GM12878 (cell line): ENCODE measurements around the gene TMEM14A. TPM values are rescaled to one million over a fixed set of nuclear protein-coding genes. Genes with fewer than 3 reads are reported as not detected.

ENCODE experiments used
- ATAC-seq: fragments of 200-7000 bp; cut with Tn5 transposase; 3 replicates; pipeline ENCODE4 v1.9.1; 2020; ENCODE audit warnings: mild to moderate bottlenecking, moderate library complexity
- BruUV-seq: library from RNA; stranded (reverse); fragments of 400-500 nt; replicated peaks from 2 replicates; lab custom pipeline; 2021; lab: Mats Ljungman, UMichigan
- CTCF ChIA-PET: fragments of 300-600 bp; sonication (Branson Sonifier 250); formaldehyde crosslinking; extraction: SDS; loops from one replicate; lab custom pipeline; 2021; ENCODE audit warnings: inconsistent platforms; lab: Yijun Ruan, JAX
- POLR2A ChIA-PET: fragments of 350-600 bp; formaldehyde crosslinking; extraction: SDS; loops from one replicate; lab custom pipeline; 2021; ENCODE audit warnings: inconsistent platforms; lab: Charles Lee
- RAD21 ChIA-PET: fragments of 300-600 bp; sonication (Branson Sonifier 250); formaldehyde crosslinking; loops from one replicate; lab custom pipeline; 2023; ENCODE audit warnings: antibody characterized with exemption; ENCODE audit not compliant: unreplicated experiment; lab: Charles Lee
- SMC1A ChIA-PET: fragments of 300-600 bp; sonication (Branson Sonifier 250); formaldehyde crosslinking; loops from one replicate; lab custom pipeline; 2023; ENCODE audit not compliant: unreplicated experiment, uncharacterized antibody; lab: Charles Lee
- DNase-seq: peaks from one replicate; pipeline ENCODE4 v3.0.0-alpha.2; 2011; ENCODE audit warnings: low read depth, low spot score
- FAIRE-seq: peaks from 3 replicates; lab custom pipeline; 2011; peaks lifted over from hg19 to GRCh38; lab: Jason Lieb, UNC
- H2AFZ ChIP-seq: 2 replicates; pipeline ENCODE4 v1.6.0; 2011; ENCODE audit warnings: low read depth, low read length, control low read depth; ENCODE audit not compliant: control insufficient read depth
- H3K27ac ChIP-seq: 2 replicates; pipeline ENCODE4 v1.5.1; 2011; ENCODE audit warnings: control low read depth; ENCODE audit not compliant: control insufficient read depth, insufficient read depth
- H3K27me3 ChIP-seq, 2 experiments: replicated peaks in 1 of 2; 2 replicates each; pipeline versions ENCODE4 v1.6.0 to v1.6.1; 2011; ENCODE audit warnings: low read length in 1 of 2; ENCODE audit not compliant: control insufficient read depth in 2 of 2, insufficient read depth in 2 of 2
- H3K36me3 ChIP-seq, 2 experiments: 2 replicates each; pipeline ENCODE4 v1.5.1; 2011; ENCODE audit warnings: low read length in 1 of 2; ENCODE audit not compliant: control insufficient read depth in 2 of 2, insufficient read depth in 2 of 2
- H3K4me1 ChIP-seq: 2 replicates; pipeline ENCODE4 v1.6.1; 2011; ENCODE audit warnings: mild to moderate bottlenecking, low read length, moderate library complexity, mixed read lengths; ENCODE audit not compliant: control insufficient read depth, insufficient read depth
- H3K4me2 ChIP-seq: 2 replicates; pipeline ENCODE4 v1.6.0; 2011; ENCODE audit warnings: control low read depth; ENCODE audit not compliant: control insufficient read depth, insufficient read depth
- H3K4me3 ChIP-seq: fragments of 200-600 bp; sonication (generic); 2 replicates; pipeline ENCODE4 v1.5.1; 2016
- H3K79me2 ChIP-seq: 2 replicates; pipeline ENCODE4 v1.6.0; 2011; ENCODE audit warnings: low read length; ENCODE audit not compliant: control insufficient read depth, insufficient read depth
- H3K9ac ChIP-seq: 2 replicates; pipeline ENCODE4 v1.8.0; 2011; ENCODE audit warnings: low read length, control low read depth, mixed read lengths; ENCODE audit not compliant: control insufficient read depth, insufficient read depth
- H3K9me3 ChIP-seq: replicated peaks from 3 replicates; pipeline ENCODE4 v1.5.1; 2011; ENCODE audit warnings: mild to moderate bottlenecking, low read length; ENCODE audit not compliant: control insufficient read depth, insufficient read depth
- H4K20me1 ChIP-seq: 2 replicates; pipeline ENCODE4 v1.6.0; 2011; ENCODE audit not compliant: control insufficient read depth, insufficient read depth
- BCL11A ChIP-seq: IDR thresholded peaks from 2 replicates; pipeline ENCODE4 v1.6.1; 2011; ENCODE audit warnings: low read depth, low read length
- BRCA1 ChIP-seq: IDR thresholded peaks from 2 replicates; pipeline ENCODE4 v1.6.1; 2011; ENCODE audit warnings: low read depth, low read length, improper control_type of control experiment
- DPF2 ChIP-seq: fragments of 450-650 bp; IDR thresholded peaks from 2 replicates; pipeline ENCODE4 v1.6.1; 2017; ENCODE audit warnings: mild to moderate bottlenecking
- EED ChIP-seq: sonication (generic); IDR thresholded peaks from 2 replicates; pipeline ENCODE4 v1.6.1; 2016; ENCODE audit warnings: antibody characterized with exemption, low read depth
- EZH2 ChIP-seq: IDR thresholded peaks from 2 replicates; pipeline ENCODE4 v1.6.1; 2012; ENCODE audit warnings: low read depth, mild to moderate bottlenecking, control low read depth, inconsistent platforms, low read length, borderline replicate concordance; ENCODE audit not compliant: control insufficient read depth
- HDAC2 ChIP-seq: fragments of 200-600 bp; sonication (generic); IDR thresholded peaks from 2 replicates; pipeline ENCODE4 v1.6.1; 2017
- IKZF2 ChIP-seq, 2 experiments: fragments of 450-650 bp; IDR thresholded peaks; 2 replicates each; pipeline ENCODE4 v1.6.1; 2017; ENCODE audit warnings: mild to moderate bottlenecking in 2 of 2, moderate library complexity in 2 of 2
- JUNB ChIP-seq: IDR thresholded peaks from 2 replicates; pipeline ENCODE4 v1.6.1; 2016; ENCODE audit warnings: antibody characterized with exemption, mild to moderate bottlenecking
- MTA2 ChIP-seq: fragments of 450-650 bp; IDR thresholded peaks from 2 replicates; pipeline ENCODE4 v1.6.1; 2016; ENCODE audit warnings: low read depth, mild to moderate bottlenecking, moderate library complexity
- NR2C2 ChIP-seq: IDR thresholded peaks from 2 replicates; pipeline ENCODE4 v1.6.1; 2011; ENCODE audit warnings: borderline replicate concordance, low read depth; ENCODE audit not compliant: control insufficient read depth, insufficient read length
- POU2F2 ChIP-seq: IDR thresholded peaks from 3 replicates; pipeline ENCODE4 v1.6.1; 2011; ENCODE audit warnings: low read depth, mild to moderate bottlenecking, low read length, borderline replicate concordance
- REST ChIP-seq: IDR thresholded peaks from 2 replicates; pipeline ENCODE4 v1.6.1; 2012; ENCODE audit warnings: mild to moderate bottlenecking, low read depth, low read length
- RUNX3 ChIP-seq: IDR thresholded peaks from 2 replicates; pipeline ENCODE4 v1.6.1; 2012; ENCODE audit warnings: low read length, inconsistent platforms
- SREBF2 ChIP-seq: IDR thresholded peaks from 2 replicates; pipeline ENCODE4 v1.6.1; 2012; ENCODE audit warnings: mild to moderate bottlenecking, low read length
- TCF12 ChIP-seq: IDR thresholded peaks from 2 replicates; pipeline ENCODE4 v1.6.1; 2011; ENCODE audit warnings: low read depth, mild to moderate bottlenecking, low read length
- ZBTB11 ChIP-seq: fragments of 450-650 bp; formaldehyde crosslinking; IDR thresholded peaks from 2 replicates; pipeline ENCODE4 v1.5.0; 2022; ENCODE audit warnings: mild to moderate bottlenecking, missing genetic modification characterization
- WGBS: methylation state at CpG from one replicate; pipeline ENCODE4 v1.1.6; 2016; ENCODE audit warnings: low lambda C conversion rate; ENCODE audit not compliant: insufficient replicate concordance, insufficient coverage; ENCODE audit errors: missing lambda C conversion rate; 5-methylcytosine and 5-hydroxymethylcytosine counted together
- in situ Hi-C: fragments of 300-500 bp; cut with MboI; formaldehyde crosslinking; loops from 9 replicates; pipeline ENCODE4 v1.14.3; 2018; ENCODE audit warnings: mixed read lengths
- intact Hi-C: fragments of 100-400 bp; cut with micrococcal nuclease; formaldehyde crosslinking; loops from one replicate; pipeline ENCODE4 v1.14.2; 2022; ENCODE audit not compliant: unreplicated experiment
- polyA plus RNA-seq, 11 experiments: library from polyadenylated mRNA; depleted of rRNA in 4 of 11; unstranded in 6 of 11; stranded (reverse) in 5 of 11; fragments of >200 nt; fragmentation: Nextera tagmentation in 4 of 11; fragmentation: Illumina TruSeq in 1 of 11; extraction: Ambion mirVana in 4 of 11; extraction: Trizol in 1 of 11; gene quantifications; 1 replicate in 1 of 11; 2 replicates in 10 of 11; pipeline versions ENCODE4 v1.2.1 to v1.2.3, GENCODE V29; 2011 to 2016; ENCODE audit warnings: inconsistent platforms in 2 of 11, missing spikeins in 2 of 11, low read depth in 1 of 11
- total RNA-seq, 4 experiments: library from RNA; depleted of rRNA in 3 of 4; stranded (reverse); fragments of >200 nt in 3 of 4; fragmentation: Illumina TruSeq in 1 of 4; extraction: Trizol in 1 of 4; gene quantifications; 2 replicates each; pipeline versions ENCODE4 v1.2.1 to v1.2.3, GENCODE V29; 2013 to 2021
- TF ChIP-seq, protein P1 (sequence below): fragments of 450-650 bp; IDR thresholded peaks from 2 replicates; pipeline ENCODE4 v1.6.1; 2017; ENCODE audit warnings: low read depth, mild to moderate bottlenecking, moderate library complexity

The TMEM14A gene
- total and polyA plus RNA-seq, 10 of the 15 experiments (the other 5 are each of a cell fraction or from before 2014, with no cell fraction given): 15.6 to 143 (median 33.1) TPM

DNA sequence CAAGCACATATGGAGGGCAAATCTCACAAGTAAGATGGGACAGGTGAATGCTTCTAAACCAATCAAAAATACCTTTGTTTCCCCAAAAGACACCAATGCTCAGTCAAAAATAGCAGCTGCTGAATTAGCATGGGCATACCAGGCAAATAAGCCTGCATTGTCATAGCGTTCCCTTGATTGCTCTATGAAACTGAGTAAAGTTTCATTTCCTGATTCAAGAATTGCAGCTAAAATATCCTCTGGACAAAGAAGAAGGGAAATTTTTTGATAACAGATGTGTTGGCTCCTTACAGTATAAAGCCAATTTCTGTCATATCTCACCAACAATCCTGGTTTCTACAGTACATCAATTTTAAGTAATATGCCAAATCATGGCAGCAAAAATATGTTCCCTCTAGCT lies 3.3 kb upstream of the TMEM14A start:
- no TSS peak for BruUV-seq
- RAD21 ChIA-PET: interaction anchor here (0.6 to 2.1 kb wide), 7 partner anchors 16 to 382 kb away, joined by 3 to 5 read pairs (median 5); partner anchors contain the start of gene MCM3
- FAIRE-seq (no peak), ATAC-seq (peak; percentile 11), DNase-seq (peak; percentile 45)
- 0% methylated on average over 1 of the region's 1 CpG for WGBS
- H4K20me1 ChIP-seq: no peaks in the 10 kb centered on the region
- peaks cover 28% of the 10 kb centered on the region for H3K4me1 ChIP-seq
- SMC1A ChIA-PET: interaction anchor here (0.7 to 1.3 kb wide), 10 partner anchors 13 to 383 kb away, joined by 3 to 6 read pairs (median 3); partner anchors contain the start of gene MCM3
- no peak overlapping the region for H2AFZ ChIP-seq
- in situ Hi-C loops: loop anchor here (10.0 kb wide), 1 partner anchor 503 kb away; no protein-coding TSS in a partner anchor
- H3K9ac ChIP-seq: no peak overlapping the region
- POLR2A ChIA-PET: no interaction called here
- peaks cover 10% of the 10 kb centered on the region for H3K79me2 ChIP-seq
- peak overlapping the region; percentile 62 for H3K4me2 ChIP-seq
- intact Hi-C loops: no loop called here
- H3K36me3 ChIP-seq: no peaks in the 10 kb centered on the region
- H3K27me3 ChIP-seq: no peaks in the 10 kb centered on the region
- H3K9me3 ChIP-seq: no peaks in the 10 kb centered on the region
- CTCF ChIA-PET: interaction anchor here (0.6 to 2.1 kb wide), 10 partner anchors 14 to 488 kb away, joined by 3 to 7 read pairs (median 4); partner anchors contain the start of genes EFHC1 and MCM3
- no peak overlapping the region; the same call in 1 of the 2 replicates for H3K27ac ChIP-seq
- peak overlapping the region; percentile 73; the same call in 1 of the 2 replicates for H3K4me3 ChIP-seq
- TF ChIP-seq BRCA1 (no peak), ZBTB11 (no peak), HDAC2 (no peak), RUNX3 (peak; percentile 17; the same call in 1 of the 2 replicates), NR2C2 (no peak), IKZF2 (IDR thresholded peaks at IDR 0.05) (peak; percentile 61 to 70; a peak in 3 of 4 replicates), POU2F2 (peak; percentile 54; the same call in 1 of the 3 replicates), EED (0 out of 2 replicates have a peak, but pooled peaks have one; percentile 24), EZH2 (no peak), DPF2 (peak; percentile 67), BCL11A (0 out of 2 replicates have a peak, but pooled peaks have one; percentile 31), MTA2 (peak; percentile 61), REST (no peak), SREBF2 (no peak), TCF12 (0 out of 2 replicates have a peak, but pooled peaks have one; percentile 29), JUNB (peak; percentile 50; the same call in 1 of the 2 replicates)
- TF ChIP-seq, protein P1, sequence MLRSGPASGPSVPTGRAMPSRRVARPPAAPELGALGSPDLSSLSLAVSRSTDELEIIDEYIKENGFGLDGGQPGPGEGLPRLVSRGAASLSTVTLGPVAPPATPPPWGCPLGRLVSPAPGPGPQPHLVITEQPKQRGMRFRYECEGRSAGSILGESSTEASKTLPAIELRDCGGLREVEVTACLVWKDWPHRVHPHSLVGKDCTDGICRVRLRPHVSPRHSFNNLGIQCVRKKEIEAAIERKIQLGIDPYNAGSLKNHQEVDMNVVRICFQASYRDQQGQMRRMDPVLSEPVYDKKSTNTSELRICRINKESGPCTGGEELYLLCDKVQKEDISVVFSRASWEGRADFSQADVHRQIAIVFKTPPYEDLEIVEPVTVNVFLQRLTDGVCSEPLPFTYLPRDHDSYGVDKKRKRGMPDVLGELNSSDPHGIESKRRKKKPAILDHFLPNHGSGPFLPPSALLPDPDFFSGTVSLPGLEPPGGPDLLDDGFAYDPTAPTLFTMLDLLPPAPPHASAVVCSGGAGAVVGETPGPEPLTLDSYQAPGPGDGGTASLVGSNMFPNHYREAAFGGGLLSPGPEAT: 0 out of 2 replicates have a peak, but pooled peaks have one; percentile 37
